BLaER1 (cell line): Measurements from ENCODE around the gene TMEM204.

Experiments
- H3K27ac ChIP-seq: shearing (Covaris generic); formaldehyde crosslinking; 2 replicates; pipeline ENCODE4 v1.8.1; 2022
- H3K27me3 ChIP-seq: shearing (Covaris generic); formaldehyde crosslinking; 2 replicates; pipeline ENCODE4 v1.8.1; 2022
- H3K36me3 ChIP-seq: shearing (Covaris generic); formaldehyde crosslinking; 2 replicates; pipeline ENCODE4 v1.8.1; 2022
- H3K4me1 ChIP-seq: shearing (Covaris generic); formaldehyde crosslinking; 2 replicates; pipeline ENCODE4 v1.8.1; 2022
- H3K4me2 ChIP-seq: shearing (Covaris generic); formaldehyde crosslinking; 2 replicates; pipeline ENCODE4 v1.8.1; 2022
- H3K4me3 ChIP-seq: shearing (Covaris generic); formaldehyde crosslinking; 2 replicates; pipeline ENCODE4 v1.8.1; 2022
- H3K9ac ChIP-seq: shearing (Covaris generic); formaldehyde crosslinking; 2 replicates; pipeline ENCODE4 v1.8.1; 2022
- H3K9me3 ChIP-seq: shearing (Covaris generic); formaldehyde crosslinking; 2 replicates; pipeline ENCODE4 v1.8.1; 2022
- H4K20me1 ChIP-seq: shearing (Covaris generic); formaldehyde crosslinking; 2 replicates; pipeline ENCODE4 v1.8.1; 2022
- Cebpa-rat ChIP-seq: shearing (Covaris generic); IDR thresholded peaks from 2 replicates; pipeline ENCODE4 v1.8.1; 2022

The TMEM204 gene

GRCh38 chr16:1601489-1601888, 68.0 kb downstream of the TMEM204 start:
- no peak overlapping the region for H3K27ac ChIP-seq
- peaks cover 61% of the 10 kb centered on the region for H3K36me3 ChIP-seq
- no peak overlapping the region for H3K4me3 ChIP-seq
- no peak for TF ChIP-seq Cebpa-rat
- no peaks in the 10 kb centered on the region for H3K27me3 ChIP-seq
- no peaks in the 10 kb centered on the region for H4K20me1 ChIP-seq
- H3K9ac ChIP-seq, result no peak overlapping the region
- no peaks in the 10 kb centered on the region; the same call in 1 of the 2 replicates for H3K9me3 ChIP-seq
- H3K4me2 ChIP-seq, result no peak overlapping the region
- H3K4me1 ChIP-seq, result no peaks in the 10 kb centered on the region

GRCh38 chr16:1602285-1602684, 68.8 kb downstream of the TMEM204 start:
- no peak for TF ChIP-seq Cebpa-rat

More at GRCh38 chr16:1602285-1602684, 68.8 kb downstream of the TMEM204 start:
- Histone ChIP-seq H3K27ac (no peak overlapping the region), H3K27me3 (no peaks in the 10 kb centered on the region), H3K36me3 (peaks cover 61% of the 10 kb centered on the region), H3K4me1 (no peaks in the 10 kb centered on the region), H3K9ac (no peak overlapping the region), H4K20me1 (no peaks in the 10 kb centered on the region), H3K4me3 (no peak overlapping the region), H3K9me3 (no peaks in the 10 kb centered on the region; the same call in 1 of the 2 replicates), H3K4me2 (no peak overlapping the region)
